ENCODE results near the gene CFAP57. TPM values are rescaled to one million over a fixed set of nuclear protein-coding genes. Genes with fewer than 3 reads are reported as not detected.
A peak's percentile ranks its signal among the peaks of the same experiment; 100 is the strongest.

Gene CFAP57
- total RNA-seq, 1 donor from 2014 or later: 1.4 TPM

GRCh38 chr1:43277116-43277876, 105.2 kb downstream of the CFAP57 start:
- DNase-seq: no peak

- DNase-seq: no peak
Observed at GRCh38 chr1:43279161-43279560, 107.0 kb downstream of the CFAP57 start.

- DNase-seq: no peak
Observed at GRCh38 chr1:43279666-43280065, 107.5 kb downstream of the CFAP57 start.

- DNase-seq: no peak
Observed at GRCh38 chr1:43280692-43281091, 108.6 kb downstream of the CFAP57 start.

- no peak for DNase-seq
Observed at GRCh38 chr1:43282220-43283195, 110.4 kb downstream of the CFAP57 start.

GRCh38 chr1:43284065-43284464, 111.9 kb downstream of the CFAP57 start:
- DNase-seq: no peak

- DNase-seq: no peak
Observed at GRCh38 chr1:43284546-43285110, 112.5 kb downstream of the CFAP57 start.

GRCh38 chr1:43285269-43285990, 113.3 kb downstream of the CFAP57 start, which contains the start of gene C1orf210:
C1orf210 (minus strand) TSS chr1:43285581; CDS start chr1:43283270, 2,311 bp downstream.
- no peak for DNase-seq

- DNase-seq: no peak
Observed at GRCh38 chr1:43286115-43286514, 114.0 kb downstream of the CFAP57 start.

GRCh38 chr1:43286533-43286932, 114.4 kb downstream of the CFAP57 start:
- no peak for DNase-seq

GRCh38 chr1:43288058-43288784, 116.1 kb downstream of the CFAP57 start:
- DNase-seq: no peak

- DNase-seq: no peak
Observed at GRCh38 chr1:43288785-43289706, 116.9 kb downstream of the CFAP57 start.

GRCh38 chr1:43292216-43292615, 120.1 kb downstream of the CFAP57 start:
- no peak for DNase-seq

GRCh38 chr1:43292679-43293078, 120.5 kb downstream of the CFAP57 start:
- no peak for DNase-seq

- DNase-seq: no peak
Observed at GRCh38 chr1:43293176-43293575, 121.0 kb downstream of the CFAP57 start.

GRCh38 chr1:43293896-43294760, 122.0 kb downstream of the CFAP57 start:
- peak; percentile 49 for DNase-seq

- no peak for DNase-seq
Observed at GRCh38 chr1:43294761-43295160, 122.6 kb downstream of the CFAP57 start.

- no peak for DNase-seq
Observed at GRCh38 chr1:43296207-43296606, 124.1 kb downstream of the CFAP57 start.

- no peak for DNase-seq
Observed at GRCh38 chr1:43298055-43298454, 125.9 kb downstream of the CFAP57 start.
